Heart left ventricle (tissue), 16 donors: ENCODE measurements around the gene ARHGAP12. TPM values are rescaled to one million over a fixed set of nuclear protein-coding genes. Genes with fewer than 3 reads are reported as not detected.

Source experiments
- ATAC-seq, 4 donors: fragments of 200-7000 bp; cut with Tn5 transposase; one replicate each; pipeline ENCODE4 v1.9.1; 2020 to 2022; ENCODE audit warnings: moderate library complexity in 4 of 4, mild to moderate bottlenecking in 3 of 4, moderate number of reproducible peaks in 1 of 4
- DNase-seq, 5 donors: peaks; one replicate each; pipeline ENCODE4 v3.0.0-alpha.2; 2020
- H3K27ac ChIP-seq, 12 donors: fragments of 200-600 bp; sonication (generic) in 4 of 12; one replicate each; pipeline versions ENCODE4 v1.5.0 to v1.8.0; 2016 to 2022; ENCODE audit warnings: mild to moderate bottlenecking in 2 of 12
- H3K27me3 ChIP-seq, 9 donors: fragments of 200-600 bp; sonication (generic) in 2 of 9; one replicate each; pipeline versions ENCODE4 v1.5.1 to v1.8.0; 2016 to 2022; ENCODE audit warnings: mild to moderate bottlenecking in 3 of 9
- H3K36me3 ChIP-seq, 9 donors: fragments of 200-600 bp; sonication (generic) in 2 of 9; one replicate each; pipeline versions ENCODE4 v1.5.0 to v1.8.0; 2018 to 2022; ENCODE audit warnings: mild to moderate bottlenecking in 2 of 9
- H3K4me1 ChIP-seq, 12 donors: fragments of 200-600 bp; sonication (generic) in 4 of 12; one replicate each; pipeline versions ENCODE4 v1.5.0 to v1.8.0; 2016 to 2022; ENCODE audit warnings: mild to moderate bottlenecking in 3 of 12
- H3K4me3 ChIP-seq, 12 donors: fragments of 200-600 bp; sonication (generic) in 4 of 12; one replicate each; pipeline versions ENCODE4 v1.5.0 to v1.8.0; 2017 to 2022; ENCODE audit warnings: mild to moderate bottlenecking in 9 of 12, moderate library complexity in 4 of 12
- H3K9me3 ChIP-seq, 12 donors: fragments of 200-600 bp; sonication (generic) in 4 of 12; one replicate each; pipeline versions ENCODE4 v1.5.0 to v1.8.0; 2016 to 2022; ENCODE audit warnings: mild to moderate bottlenecking in 1 of 12
- POLR2A ChIP-seq, 2 donors: fragments of 450-650 bp; IDR thresholded peaks; one replicate each; pipeline ENCODE4 v1.6.1; 2017; ENCODE audit warnings: antibody characterized with exemption in 2 of 2, mild to moderate bottlenecking in 2 of 2, moderate library complexity in 2 of 2
- WGBS, 4 donors: extraction: QIAGEN DNeasy Blood & Tissue Kit in 2 of 4; methylation state at CpG; one replicate each; pipeline versions ENCODE4 v1.1.5 to v1.1.7; 2013 to 2018; 5-methylcytosine and 5-hydroxymethylcytosine counted together
- intact Hi-C, 10 donors: fragments of 100-400 bp; cut with DNase I; formaldehyde crosslinking; loops; one replicate each; pipeline versions ENCODE4 v1.11.1 to v1.14.2; 2022
- polyA plus RNA-seq, 2 donors: library from polyadenylated mRNA; stranded (reverse); fragments of 200-250 nt; gene quantifications; one replicate each; pipeline ENCODE4 v1.2.3, GENCODE V29; 2013
- total RNA-seq, 9 donors: library from RNA; depleted of rRNA in 2 of 9; stranded (reverse); fragments of >200 nt in 2 of 9; fragmentation: NEBNext Ultra II Directional in 3 of 9; extraction: Animal tissue kit (Norgen Biotek cat#: 25700) in 3 of 9; gene quantifications; one replicate each; pipeline versions ENCODE4 v1.1.0 to v1.2.4, GENCODE V29; 2016 to 2023
- TF ChIP-seq, protein P1 (sequence below), 12 donors: fragments of 200-600 bp; sonication (generic) in 4 of 12; IDR thresholded peaks; one replicate each; pipeline versions ENCODE4 v1.5.0 to v1.8.0; 2018 to 2022; ENCODE audit warnings: antibody characterized with exemption in 12 of 12, mild to moderate bottlenecking in 5 of 12
- donor health status: ischemic (EF 13 %, LVEDD 7.1; RV severe dilation, severe dysfunction).
- donor health status: healthy with polysubstance abuse.
- donor health status: DM: no; HTN: yes; CAD: no.
- donor health status: DM: no; HTN: no; CAD: no.
- donor health status: ischemic (EF 25% LVEDD 6.9; RV normal size, moderate dysfunction).
- donor health status: ischemic (EF 25% LVEDD 5.7; RV mildly dilated, moderate dysfunction).
- donor health status: healthy.
- donor health status: DM: yes; HTN: yes; CAD: no.
- donor health status: ischemic (EF 35%, LVEDD 5.7; RV mildly dilated, moderate dysfunction).
- donor health status: nonischemic (EF 11% LVEDD 7.7; RV severe dilation, severe dysfunction).
- donor health status: DM: yes; HTN: yes; CAD: no.
- donor health status: PGD.
- donor health status: ischemic (EF 29% LVEDD 5.4; RV normal size, mild dysfunction).
- donor health status: nonischemic (EF 23%, LVEDD 6.1; RV moderate dilation, normal function).

The ARHGAP12 gene
- total and polyA plus RNA-seq, 11 donors: 11.5 to 27.6 (median 20.1) TPM

DNA sequence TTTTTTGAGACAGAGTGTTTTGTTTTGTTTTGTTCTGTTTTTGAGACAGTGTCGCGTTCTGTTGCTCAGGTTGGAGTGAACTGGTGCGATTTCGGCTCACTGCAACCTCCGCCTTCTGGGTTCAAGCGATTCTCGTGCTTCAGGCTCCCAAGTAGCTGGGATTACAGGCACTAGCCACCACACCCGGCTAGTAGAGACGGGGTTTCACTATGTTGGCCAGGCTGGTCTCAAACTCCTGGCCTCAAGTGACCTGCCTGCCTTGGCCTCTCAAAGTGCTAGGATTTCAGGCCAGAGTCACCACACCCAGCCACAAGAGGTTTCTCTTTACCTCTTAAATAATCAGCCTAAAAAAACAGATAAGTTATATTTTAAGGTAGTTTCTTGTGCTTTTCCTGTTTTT, 8.7 kb upstream of the ARHGAP12 start:
- Histone ChIP-seq H3K27ac (peak overlapping the region in 2 of 12 donors; percentile 6 to 21), H3K36me3 (no peaks in the 10 kb centered on the region), H3K27me3 (no peaks in the 10 kb centered on the region), H3K9me3 (no peaks in the 10 kb centered on the region), H3K4me3 (peak overlapping the region in 1 of 12 donors; percentile 16), H3K4me1 (peaks cover 0 to 6% (median 0%) of the 10 kb centered on the region in 12 donors)
- DNase-seq (peak in 1 of 5 donors; percentile 36), ATAC-seq (peak in 3 of 4 donors; percentile 47 to 52 (median 48))
- intact Hi-C loops: no loop called here
- WGBS, 4 donors: 78 to 84% (median 81%) methylated on average over 9 of the region's 9 CpGs
- TF ChIP-seq, protein P1, sequence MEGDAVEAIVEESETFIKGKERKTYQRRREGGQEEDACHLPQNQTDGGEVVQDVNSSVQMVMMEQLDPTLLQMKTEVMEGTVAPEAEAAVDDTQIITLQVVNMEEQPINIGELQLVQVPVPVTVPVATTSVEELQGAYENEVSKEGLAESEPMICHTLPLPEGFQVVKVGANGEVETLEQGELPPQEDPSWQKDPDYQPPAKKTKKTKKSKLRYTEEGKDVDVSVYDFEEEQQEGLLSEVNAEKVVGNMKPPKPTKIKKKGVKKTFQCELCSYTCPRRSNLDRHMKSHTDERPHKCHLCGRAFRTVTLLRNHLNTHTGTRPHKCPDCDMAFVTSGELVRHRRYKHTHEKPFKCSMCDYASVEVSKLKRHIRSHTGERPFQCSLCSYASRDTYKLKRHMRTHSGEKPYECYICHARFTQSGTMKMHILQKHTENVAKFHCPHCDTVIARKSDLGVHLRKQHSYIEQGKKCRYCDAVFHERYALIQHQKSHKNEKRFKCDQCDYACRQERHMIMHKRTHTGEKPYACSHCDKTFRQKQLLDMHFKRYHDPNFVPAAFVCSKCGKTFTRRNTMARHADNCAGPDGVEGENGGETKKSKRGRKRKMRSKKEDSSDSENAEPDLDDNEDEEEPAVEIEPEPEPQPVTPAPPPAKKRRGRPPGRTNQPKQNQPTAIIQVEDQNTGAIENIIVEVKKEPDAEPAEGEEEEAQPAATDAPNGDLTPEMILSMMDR (IDR thresholded peaks at IDR 0.05): no peak
- no peak for TF ChIP-seq POLR2A (IDR thresholded peaks at IDR 0.05)

DNA sequence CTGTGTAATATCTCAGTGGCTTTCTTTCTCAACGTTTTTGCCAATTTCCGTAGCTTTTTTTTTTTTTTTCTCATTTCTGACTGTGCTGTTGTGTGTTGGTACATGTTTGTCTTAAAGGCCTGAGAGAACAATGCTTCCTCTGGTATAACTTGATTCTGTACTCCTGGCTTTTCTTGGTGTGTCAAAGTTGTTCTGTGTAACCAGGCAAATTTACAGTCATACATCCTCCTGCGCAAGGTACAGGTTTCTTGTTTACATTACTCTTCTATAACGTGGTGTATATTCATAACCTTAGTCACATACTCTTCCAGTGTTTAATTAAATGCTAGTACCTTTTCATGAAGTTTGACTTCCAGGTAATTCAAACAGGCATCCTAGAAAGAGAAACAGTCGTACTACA, 8.3 kb upstream of the ARHGAP12 start:
- no peaks in the 10 kb centered on the region for H3K36me3 ChIP-seq
- intact Hi-C loops: no loop called here
- peak overlapping the region in 1 of 12 donors; percentile 16 for H3K4me3 ChIP-seq
- ATAC-seq (no peak), DNase-seq (no peak)
- TF ChIP-seq POLR2A (IDR thresholded peaks at IDR 0.05): no peak
- TF ChIP-seq, protein P1 (IDR thresholded peaks at IDR 0.05): no peak
- peaks cover 0 to 6% (median 0%) of the 10 kb centered on the region in 12 donors for H3K4me1 ChIP-seq
- H3K27ac ChIP-seq: peak overlapping the region in 2 of 12 donors; percentile 6 to 21
- H3K27me3 ChIP-seq: no peaks in the 10 kb centered on the region
- no peaks in the 10 kb centered on the region for H3K9me3 ChIP-seq
- 65 to 78% (median 73%) methylated on average over 5 of the region's 5 CpGs for WGBS, 4 donors

DNA sequence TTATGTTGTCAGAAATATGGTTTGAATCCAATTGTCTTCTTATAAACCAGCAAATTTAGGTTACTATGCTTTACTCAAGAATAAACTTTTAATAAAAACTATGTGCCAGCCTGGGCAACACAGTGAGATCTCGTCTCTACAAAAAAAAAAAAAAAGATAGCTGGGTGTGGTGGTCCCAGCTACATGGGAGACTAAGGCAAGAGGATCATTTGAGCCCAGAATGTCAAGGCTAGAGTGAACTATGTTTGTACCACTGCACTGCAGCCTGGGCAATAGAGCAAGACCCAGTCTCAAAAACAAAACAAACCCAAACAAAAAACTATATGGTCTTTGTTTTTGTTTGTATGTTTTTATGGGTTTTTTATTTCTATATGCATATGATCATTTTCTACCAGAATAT, 7.5 kb upstream of the ARHGAP12 start:
- H3K27ac ChIP-seq: no peak overlapping the region
- H3K4me1 ChIP-seq: peaks cover 0 to 6% (median 0%) of the 10 kb centered on the region in 12 donors
- no peak for ATAC-seq

DNA sequence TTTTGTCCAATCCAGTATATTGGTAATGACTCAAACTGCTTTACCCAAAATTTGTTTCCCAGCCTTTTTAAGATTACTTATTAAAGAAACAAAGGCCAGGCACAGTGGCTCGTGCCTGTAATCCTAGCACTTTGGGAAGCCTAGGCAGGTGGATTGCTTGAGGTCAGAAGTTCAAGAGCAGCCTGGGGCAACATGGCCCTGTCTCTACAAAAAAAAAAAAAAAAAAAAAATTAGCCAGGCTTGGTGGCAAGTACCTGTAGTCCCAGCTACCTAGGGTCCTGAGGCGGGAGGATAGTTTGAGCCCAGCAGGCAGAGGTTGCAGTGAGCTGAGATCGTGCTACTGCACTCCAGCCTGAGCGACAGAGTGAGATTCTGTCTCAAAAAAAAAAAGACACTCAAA, 7.0 kb upstream of the ARHGAP12 start:
- DNase-seq (no peak), ATAC-seq (no peak)
- intact Hi-C loops: no loop called here
- Histone ChIP-seq H3K4me3 (no peak overlapping the region), H3K4me1 (peaks cover 0 to 10% (median under 1%) of the 10 kb centered on the region in 12 donors), H3K27ac (no peak overlapping the region), H3K27me3 (no peaks in the 10 kb centered on the region), H3K36me3 (no peaks in the 10 kb centered on the region), H3K9me3 (no peaks in the 10 kb centered on the region)
- WGBS, 4 donors: 93 to 97% (median 94%) methylated on average over 4 of the region's 4 CpGs
- TF ChIP-seq, protein P1 (IDR thresholded peaks at IDR 0.05): no peak
- no peak for TF ChIP-seq POLR2A (IDR thresholded peaks at IDR 0.05)

More for the DNA sequence above, 7.5 kb upstream of the ARHGAP12 start:
- H3K4me3 ChIP-seq: no peak overlapping the region
- DNase-seq: no peak
- intact Hi-C loops: no loop called here
- H3K36me3 ChIP-seq: no peaks in the 10 kb centered on the region
- WGBS, 4 donors: 88 to 97% (median 92%) methylated on average over 1 of the region's 1 CpG
- H3K9me3 ChIP-seq: no peaks in the 10 kb centered on the region
- H3K27me3 ChIP-seq: no peaks in the 10 kb centered on the region
- TF ChIP-seq, protein P1 (IDR thresholded peaks at IDR 0.05): no peak
- no peak for TF ChIP-seq POLR2A (IDR thresholded peaks at IDR 0.05)
